ENCODE data around the gene LTA. TPM values are rescaled to one million over a fixed set of nuclear protein-coding genes. Genes with fewer than 3 reads are reported as not detected.

Gene LTA
- total RNA-seq, 1 experiment from 2014 or later = not detected

DNA sequence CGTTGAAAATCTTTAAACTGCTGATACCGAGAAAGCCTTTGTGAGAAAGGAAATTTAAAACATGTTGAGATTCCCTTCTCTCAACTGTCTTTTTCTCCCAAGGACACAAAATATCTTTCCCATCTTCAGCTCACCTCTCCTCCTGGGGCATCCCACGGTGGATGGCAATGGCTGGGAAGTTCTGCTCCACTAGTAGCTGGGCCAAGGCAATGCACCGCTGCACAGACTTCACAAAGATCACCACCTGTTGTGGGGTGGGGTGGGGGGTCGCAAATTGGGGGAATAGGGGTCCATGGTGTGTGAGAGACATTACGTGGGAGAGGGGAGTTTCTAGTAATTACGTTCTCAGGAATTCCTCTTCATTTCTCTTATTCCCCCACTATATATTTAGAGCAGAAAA, 40.9 kb upstream of the LTA start:
- no TSS peak for BruUV-seq (replicated peaks)
- CTCF ChIA-PET = interaction anchor here (0.8 to 1.1 kb wide), 2 partner anchors 15 to 37 kb away, joined by 3 to 4 read pairs; partner anchors contain the start of gene ATP6V1G2
- Mint-ChIP-seq H3K9me3 (ENCODE audit: unreplicated experiment) (no peaks in the 10 kb centered on the region), H3K27me3 (ENCODE audit: insufficient read depth, unreplicated experiment) (no peaks in the 10 kb centered on the region), H3K27ac (ENCODE audit: low read depth, unreplicated experiment) (no peak overlapping the region), H3K4me3 (ENCODE audit: unreplicated experiment) (no peak overlapping the region), H3K4me1 (ENCODE audit: insufficient read depth, unreplicated experiment) (peaks cover 5% of the 10 kb centered on the region), H3K36me3 (ENCODE audit: insufficient read depth, unreplicated experiment) (peaks cover 82% of the 10 kb centered on the region)
- POLR2A ChIA-PET = interaction anchor here (0.9 to 2.5 kb wide), 6 partner anchors 9 to 37 kb away, joined by 3 to 19 read pairs (median 4); partner anchors contain the start of genes ATP6V1G2, DDX39B and MICB
- intact Hi-C loops (cut with micrococcal nuclease) = no loop called here
- no peak for DNase-seq (ENCODE audit: unreplicated experiment)
- TF ChIP-seq, protein P1, sequence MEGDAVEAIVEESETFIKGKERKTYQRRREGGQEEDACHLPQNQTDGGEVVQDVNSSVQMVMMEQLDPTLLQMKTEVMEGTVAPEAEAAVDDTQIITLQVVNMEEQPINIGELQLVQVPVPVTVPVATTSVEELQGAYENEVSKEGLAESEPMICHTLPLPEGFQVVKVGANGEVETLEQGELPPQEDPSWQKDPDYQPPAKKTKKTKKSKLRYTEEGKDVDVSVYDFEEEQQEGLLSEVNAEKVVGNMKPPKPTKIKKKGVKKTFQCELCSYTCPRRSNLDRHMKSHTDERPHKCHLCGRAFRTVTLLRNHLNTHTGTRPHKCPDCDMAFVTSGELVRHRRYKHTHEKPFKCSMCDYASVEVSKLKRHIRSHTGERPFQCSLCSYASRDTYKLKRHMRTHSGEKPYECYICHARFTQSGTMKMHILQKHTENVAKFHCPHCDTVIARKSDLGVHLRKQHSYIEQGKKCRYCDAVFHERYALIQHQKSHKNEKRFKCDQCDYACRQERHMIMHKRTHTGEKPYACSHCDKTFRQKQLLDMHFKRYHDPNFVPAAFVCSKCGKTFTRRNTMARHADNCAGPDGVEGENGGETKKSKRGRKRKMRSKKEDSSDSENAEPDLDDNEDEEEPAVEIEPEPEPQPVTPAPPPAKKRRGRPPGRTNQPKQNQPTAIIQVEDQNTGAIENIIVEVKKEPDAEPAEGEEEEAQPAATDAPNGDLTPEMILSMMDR (IDR thresholded peaks at IDR 0.05; ENCODE audit: unreplicated experiment) = no peak

GRCh38 chr6:31531771-31532643, 40.1 kb upstream of the LTA start:
- ChIA-PET CTCF (interaction anchor here (0.8 to 1.1 kb wide), 3 partner anchors 14 to 40 kb away, joined by 3 to 4 read pairs (median 3); partner anchors contain the start of gene ATP6V1G2), POLR2A (interaction anchor here (0.6 to 2.5 kb wide), 8 partner anchors 10 to 66 kb away, joined by 3 to 19 read pairs (median 3); partner anchors contain the start of genes ATP6V1G2, DDX39B and MICB)
- Mint-ChIP-seq H3K27me3 (ENCODE audit: insufficient read depth, unreplicated experiment) (no peaks in the 10 kb centered on the region), H3K36me3 (ENCODE audit: insufficient read depth, unreplicated experiment) (peaks cover 91% of the 10 kb centered on the region), H3K9me3 (ENCODE audit: unreplicated experiment) (no peaks in the 10 kb centered on the region), H3K4me3 (ENCODE audit: unreplicated experiment) (no peak overlapping the region), H3K4me1 (ENCODE audit: insufficient read depth, unreplicated experiment) (peaks cover 5% of the 10 kb centered on the region), H3K27ac (ENCODE audit: low read depth, unreplicated experiment) (no peak overlapping the region)
- DNase-seq (ENCODE audit: unreplicated experiment) = no peak
- no TSS peak for BruUV-seq (replicated peaks)
- intact Hi-C loops (cut with micrococcal nuclease) = no loop called here
- TF ChIP-seq, protein P1 (IDR thresholded peaks at IDR 0.05; ENCODE audit: unreplicated experiment) = no peak

- DNase-seq (ENCODE audit: unreplicated experiment) = no peak
- peaks cover 95% of the 10 kb centered on the region for H3K36me3 Mint-ChIP-seq (ENCODE audit: insufficient read depth, unreplicated experiment)
- ChIA-PET CTCF (no interaction called here), POLR2A (interaction anchor here (0.6 to 2.5 kb wide), 4 partner anchors 9 to 65 kb away, joined by 3 to 19 read pairs (median 5); partner anchors contain the start of gene DDX39B)
- TF ChIP-seq, protein P1 (IDR thresholded peaks at IDR 0.05; ENCODE audit: unreplicated experiment) = no peak
- intact Hi-C loops (cut with micrococcal nuclease) = no loop called here
- H3K4me3 Mint-ChIP-seq (ENCODE audit: unreplicated experiment) = no peak overlapping the region
- peaks cover 9% of the 10 kb centered on the region for H3K4me1 Mint-ChIP-seq (ENCODE audit: insufficient read depth, unreplicated experiment)
- no peak overlapping the region for H3K27ac Mint-ChIP-seq (ENCODE audit: low read depth, unreplicated experiment)
- BruUV-seq (replicated peaks) = no TSS peak
- H3K27me3 Mint-ChIP-seq (ENCODE audit: insufficient read depth, unreplicated experiment) = no peaks in the 10 kb centered on the region
- H3K9me3 Mint-ChIP-seq (ENCODE audit: unreplicated experiment) = no peaks in the 10 kb centered on the region
Measured at GRCh38 chr6:31532644-31533454, 39.2 kb upstream of the LTA start.

DNA sequence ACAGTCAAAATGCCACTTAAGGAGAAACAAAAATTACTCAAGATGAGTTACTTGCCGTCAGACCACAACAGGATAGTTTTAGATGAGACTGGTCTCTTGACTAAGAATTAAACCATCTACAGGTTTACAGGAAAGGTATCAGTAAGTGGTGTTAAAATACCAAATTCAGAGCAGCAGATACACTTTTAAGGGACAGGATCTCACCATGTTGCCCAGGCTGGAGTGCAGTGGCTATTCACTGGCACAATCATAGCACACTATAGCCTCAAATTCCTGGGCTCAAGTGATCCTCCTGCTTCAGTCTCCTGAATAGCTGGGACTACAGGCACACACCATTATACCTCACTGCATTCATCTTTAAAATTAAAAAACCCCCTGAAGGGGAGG, 38.6 kb upstream of the LTA start:
- CTCF ChIA-PET = interaction anchor here (1.1 kb wide), 1 partner anchor 13 kb away, joined by 3 read pairs; the partner anchor contains the start of gene ATP6V1G2
- TSS peak; percentile 8 for BruUV-seq (replicated peaks)

More for the DNA sequence above, 38.6 kb upstream of the LTA start:
- POLR2A ChIA-PET = no interaction called here
- H3K4me1 Mint-ChIP-seq (ENCODE audit: insufficient read depth, unreplicated experiment) = peaks cover 12% of the 10 kb centered on the region
- TF ChIP-seq, protein P1 (IDR thresholded peaks at IDR 0.05; ENCODE audit: unreplicated experiment) = no peak
- no peaks in the 10 kb centered on the region for H3K9me3 Mint-ChIP-seq (ENCODE audit: unreplicated experiment)
- no peaks in the 10 kb centered on the region for H3K27me3 Mint-ChIP-seq (ENCODE audit: insufficient read depth, unreplicated experiment)
- peaks cover 97% of the 10 kb centered on the region for H3K36me3 Mint-ChIP-seq (ENCODE audit: insufficient read depth, unreplicated experiment)
- H3K4me3 Mint-ChIP-seq (ENCODE audit: unreplicated experiment) = no peak overlapping the region
- intact Hi-C loops (cut with micrococcal nuclease) = no loop called here
- DNase-seq (ENCODE audit: unreplicated experiment) = no peak
- no peak overlapping the region for H3K27ac Mint-ChIP-seq (ENCODE audit: low read depth, unreplicated experiment)

All from MCF 10A (cell line).